Measurements from ENCODE around the gene TOP1. TPM values are rescaled to one million over a fixed set of nuclear protein-coding genes. Genes with fewer than 3 reads are reported as not detected.
A peak's percentile ranks its signal among the peaks of the same experiment; 100 is the strongest.

Gene TOP1
- total RNA-seq, 1 donor from 2014 or later, result 84.6 TPM

DNA sequence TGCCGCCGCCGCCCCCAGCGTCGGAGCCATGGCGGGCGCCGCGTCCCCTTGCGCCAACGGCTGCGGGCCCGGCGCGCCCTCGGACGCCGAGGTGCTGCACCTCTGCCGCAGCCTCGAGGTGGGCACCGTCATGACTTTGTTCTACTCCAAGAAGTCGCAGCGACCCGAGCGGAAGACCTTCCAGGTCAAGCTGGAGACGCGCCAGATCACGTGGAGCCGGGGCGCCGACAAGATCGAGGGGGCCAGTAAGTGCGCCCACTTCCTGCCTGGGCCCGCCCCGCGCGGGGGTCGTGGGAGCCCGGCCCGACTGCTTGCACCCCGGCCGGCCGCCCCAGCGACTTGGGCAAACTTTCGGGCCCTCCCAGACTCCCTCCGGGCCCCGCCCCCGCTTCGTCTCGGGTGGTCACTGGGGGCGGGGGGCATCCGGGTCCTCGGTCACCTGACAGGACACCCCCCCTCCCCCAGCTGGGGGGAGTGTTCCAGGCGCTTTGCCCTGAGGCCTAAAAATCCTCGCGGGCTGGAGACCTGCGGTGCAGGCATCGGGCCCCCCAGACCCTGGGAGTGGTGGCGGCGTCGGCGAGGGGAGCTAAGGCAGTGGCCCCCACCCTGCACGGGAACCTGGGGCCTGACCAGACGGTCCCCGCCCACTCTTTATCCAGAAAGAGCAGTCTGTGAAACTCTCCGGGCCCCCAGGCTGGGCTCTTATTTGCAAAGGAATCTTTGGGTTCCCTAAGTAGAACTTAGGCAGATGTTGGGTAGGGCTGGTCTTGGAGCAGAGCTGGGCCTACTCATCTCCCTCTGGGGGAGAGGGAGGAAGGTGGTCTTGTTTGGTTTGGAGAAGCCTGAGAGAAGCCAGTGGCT, 109.2 kb downstream of the TOP1 start:
- peaks cover 62% of the 10 kb centered on the region for H3K4me1 Mint-ChIP-seq (ENCODE audit: unreplicated experiment)
- TF ChIP-seq, protein P1, sequence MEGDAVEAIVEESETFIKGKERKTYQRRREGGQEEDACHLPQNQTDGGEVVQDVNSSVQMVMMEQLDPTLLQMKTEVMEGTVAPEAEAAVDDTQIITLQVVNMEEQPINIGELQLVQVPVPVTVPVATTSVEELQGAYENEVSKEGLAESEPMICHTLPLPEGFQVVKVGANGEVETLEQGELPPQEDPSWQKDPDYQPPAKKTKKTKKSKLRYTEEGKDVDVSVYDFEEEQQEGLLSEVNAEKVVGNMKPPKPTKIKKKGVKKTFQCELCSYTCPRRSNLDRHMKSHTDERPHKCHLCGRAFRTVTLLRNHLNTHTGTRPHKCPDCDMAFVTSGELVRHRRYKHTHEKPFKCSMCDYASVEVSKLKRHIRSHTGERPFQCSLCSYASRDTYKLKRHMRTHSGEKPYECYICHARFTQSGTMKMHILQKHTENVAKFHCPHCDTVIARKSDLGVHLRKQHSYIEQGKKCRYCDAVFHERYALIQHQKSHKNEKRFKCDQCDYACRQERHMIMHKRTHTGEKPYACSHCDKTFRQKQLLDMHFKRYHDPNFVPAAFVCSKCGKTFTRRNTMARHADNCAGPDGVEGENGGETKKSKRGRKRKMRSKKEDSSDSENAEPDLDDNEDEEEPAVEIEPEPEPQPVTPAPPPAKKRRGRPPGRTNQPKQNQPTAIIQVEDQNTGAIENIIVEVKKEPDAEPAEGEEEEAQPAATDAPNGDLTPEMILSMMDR (conservative IDR thresholded peaks at IDR 0.05), result no peak
- H3K4me3 Mint-ChIP-seq, result peak overlapping the region; percentile 95
- H3K27ac Mint-ChIP-seq, result peak overlapping the region; percentile 93
- no peaks in the 10 kb centered on the region for H3K27me3 Mint-ChIP-seq
- H3K9me3 Mint-ChIP-seq, result no peaks in the 10 kb centered on the region
- H3K36me3 Mint-ChIP-seq, result peaks cover 10% of the 10 kb centered on the region
- DNase-seq (ENCODE audit: extremely low spot score, unreplicated experiment), result peak; percentile 85

DNA sequence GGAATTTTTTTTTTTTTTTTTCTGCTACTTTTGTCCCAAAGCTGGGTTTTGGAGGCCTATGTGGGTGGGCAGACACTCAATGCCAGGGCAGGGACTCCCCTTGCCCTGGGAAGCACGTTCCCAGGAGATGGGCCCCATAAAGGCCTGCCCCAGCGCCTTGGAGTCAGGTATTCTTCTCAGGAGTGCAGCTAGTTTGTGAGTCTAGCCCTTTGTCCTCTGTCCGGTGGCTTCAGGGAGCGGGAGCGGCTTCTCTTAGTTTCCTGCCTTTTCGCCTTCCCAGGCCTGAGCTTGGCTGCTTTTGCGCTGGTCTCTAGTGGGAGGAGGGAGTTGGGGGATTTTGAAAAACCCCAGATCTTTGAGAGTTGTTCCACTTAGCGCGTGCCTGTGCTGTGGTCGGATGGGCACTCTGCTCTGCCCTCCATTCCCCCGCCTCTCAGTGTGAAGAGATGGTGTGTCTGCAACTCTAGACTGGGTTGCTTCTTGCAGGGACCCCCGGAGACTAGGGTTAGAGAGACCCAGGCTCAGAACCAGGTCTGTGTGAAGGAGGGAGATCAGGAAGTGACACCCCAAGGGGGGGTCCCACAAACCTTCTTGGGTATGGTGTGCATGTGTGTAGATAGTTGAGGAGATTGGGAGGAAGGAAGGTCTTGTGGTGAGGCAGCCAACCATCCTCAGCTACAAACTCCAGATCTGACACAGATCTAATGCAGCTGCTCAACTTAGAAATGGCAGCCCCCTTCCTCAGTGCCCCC, 110.0 kb downstream of the TOP1 start:
- Mint-ChIP-seq H3K36me3 (peaks cover 15% of the 10 kb centered on the region), H3K4me1 (ENCODE audit: unreplicated experiment) (peaks cover 62% of the 10 kb centered on the region)

DNA sequence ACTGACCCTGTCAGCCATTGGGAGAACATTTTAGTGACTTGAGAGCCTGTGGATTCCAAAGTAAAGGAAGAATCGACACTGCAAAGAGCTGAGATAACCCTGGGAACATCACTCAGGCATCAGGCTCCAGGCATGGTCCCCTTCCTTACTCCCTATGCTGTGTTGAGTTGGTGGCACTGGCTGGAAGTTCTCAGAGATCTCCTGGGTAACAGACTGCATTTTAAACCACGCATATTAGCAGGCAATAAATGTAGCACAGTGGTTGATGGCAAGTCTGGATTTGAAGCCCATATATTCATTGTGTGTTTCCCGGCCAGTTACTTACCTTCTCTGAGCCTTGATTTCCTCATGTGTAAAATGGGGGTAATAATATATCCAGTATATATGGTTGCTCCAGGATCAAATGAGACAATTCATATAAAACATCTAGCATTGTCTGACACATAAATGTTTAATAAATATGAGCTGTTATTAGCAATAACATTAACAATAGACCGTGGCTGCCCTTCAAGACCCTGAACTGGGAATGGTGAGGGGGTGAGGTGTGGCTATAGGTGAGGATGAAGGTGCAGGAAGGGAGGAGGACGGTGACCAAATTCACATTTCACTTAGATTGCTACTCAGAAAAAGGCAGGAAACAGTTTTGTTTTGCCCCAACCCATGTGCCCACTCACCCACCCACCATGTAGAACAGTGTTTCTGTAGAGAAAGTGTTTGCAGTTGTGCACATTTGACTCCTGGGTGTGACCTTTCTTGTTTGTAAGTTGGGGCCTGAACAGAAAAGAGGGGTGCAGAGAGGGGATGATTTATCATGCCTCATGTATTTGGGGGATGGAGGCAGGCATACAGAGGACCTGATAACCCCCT, 110.8 kb downstream of the TOP1 start:
- H3K9me3 Mint-ChIP-seq, result no peaks in the 10 kb centered on the region
- DNase-seq (ENCODE audit: extremely low spot score, unreplicated experiment), result no peak
- peaks cover 21% of the 10 kb centered on the region for H3K36me3 Mint-ChIP-seq
- H3K27ac Mint-ChIP-seq, result peak overlapping the region; percentile 74
- H3K4me1 Mint-ChIP-seq (ENCODE audit: unreplicated experiment), result peaks cover 66% of the 10 kb centered on the region
- TF ChIP-seq, protein P1 (conservative IDR thresholded peaks at IDR 0.05), result no peak
- H3K27me3 Mint-ChIP-seq, result no peaks in the 10 kb centered on the region
- peak overlapping the region; percentile 95 for H3K4me3 Mint-ChIP-seq

More for the DNA sequence above, 110.0 kb downstream of the TOP1 start:
- H3K4me3 Mint-ChIP-seq, result peak overlapping the region; percentile 95
- H3K27ac Mint-ChIP-seq, result peak overlapping the region; percentile 93
- TF ChIP-seq, protein P1 (conservative IDR thresholded peaks at IDR 0.05), result no peak
- DNase-seq (ENCODE audit: extremely low spot score, unreplicated experiment), result no peak
- no peaks in the 10 kb centered on the region for H3K27me3 Mint-ChIP-seq
- H3K9me3 Mint-ChIP-seq, result no peaks in the 10 kb centered on the region

DNA sequence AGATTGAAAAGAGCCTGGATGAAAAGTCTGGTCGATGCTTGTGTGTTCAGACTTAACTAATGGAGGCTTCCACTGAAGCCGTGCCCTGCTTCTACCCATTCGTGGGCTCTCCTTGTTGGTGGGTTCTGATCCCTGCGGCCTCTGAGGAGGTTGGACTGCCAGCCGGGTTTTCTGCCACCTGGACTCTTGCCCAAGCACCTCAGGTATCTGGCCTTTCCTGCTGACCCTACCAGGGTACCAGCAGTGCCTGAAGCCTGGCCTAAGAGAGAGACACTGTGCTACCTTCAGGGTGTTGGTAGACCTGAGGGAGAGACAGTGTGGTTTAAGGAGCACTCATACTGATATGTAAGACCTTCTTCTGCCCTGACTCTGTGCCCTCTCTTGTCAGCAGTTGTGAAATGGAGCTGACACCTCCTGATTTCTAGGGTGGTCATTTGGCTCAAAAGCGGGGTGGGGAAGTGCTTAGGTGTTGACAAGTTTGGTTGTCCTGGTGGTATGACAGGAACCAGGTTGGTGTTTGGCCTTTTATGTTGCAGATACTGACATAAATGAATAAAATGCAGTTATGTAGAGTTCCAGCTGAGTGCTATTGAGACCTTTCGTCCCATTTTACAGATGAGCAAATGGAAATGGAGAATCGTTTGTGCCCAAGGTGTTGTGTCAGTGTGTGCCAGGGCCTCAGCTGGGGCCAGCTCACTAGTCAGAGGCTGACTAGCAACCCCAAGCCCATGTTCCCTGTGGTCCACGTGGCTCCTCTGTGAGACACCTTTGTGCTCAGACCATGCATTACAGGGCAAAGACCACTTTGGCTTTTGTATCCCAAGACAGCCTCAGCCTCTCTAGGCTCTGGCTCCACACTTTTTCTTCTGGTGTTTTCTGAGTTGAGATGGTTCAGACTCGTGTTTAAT, 111.9 kb downstream of the TOP1 start:
- TF ChIP-seq, protein P1 (conservative IDR thresholded peaks at IDR 0.05), result no peak
- H3K36me3 Mint-ChIP-seq, result peaks cover 28% of the 10 kb centered on the region
- no peak for DNase-seq (ENCODE audit: extremely low spot score, unreplicated experiment)
- no peak overlapping the region for H3K27ac Mint-ChIP-seq
- peaks cover 74% of the 10 kb centered on the region for H3K4me1 Mint-ChIP-seq (ENCODE audit: unreplicated experiment)
- H3K27me3 Mint-ChIP-seq, result no peaks in the 10 kb centered on the region
- no peaks in the 10 kb centered on the region for H3K9me3 Mint-ChIP-seq
- H3K4me3 Mint-ChIP-seq, result peak overlapping the region; percentile 95

Measured in type B pancreatic cell (in vitro differentiated cells).